Astrocyte (in vitro differentiated cells and primary cell): Measurements from ENCODE around the gene GNB1.

Source experiments
- CTCF ChIP-seq: IDR thresholded peaks from 2 replicates; pipeline ENCODE4 v1.5.1; 2011; ENCODE audit warnings: low read depth, mild to moderate bottlenecking, inconsistent platforms, low read length, moderate library complexity; ENCODE audit not compliant: insufficient read depth
- EZH2 ChIP-seq: IDR thresholded peaks from 2 replicates; pipeline ENCODE4 v1.6.1; 2012; ENCODE audit warnings: mild to moderate bottlenecking, low read length, inconsistent platforms; ENCODE audit not compliant: insufficient read depth

GRCh38 chr1:1755426-1755825 lies 135.5 kb downstream of the GNB1 start:
- no peak for TF ChIP-seq EZH2
- no peak for TF ChIP-seq CTCF
